ENCODE data around the gene TUBB3.

DNA sequence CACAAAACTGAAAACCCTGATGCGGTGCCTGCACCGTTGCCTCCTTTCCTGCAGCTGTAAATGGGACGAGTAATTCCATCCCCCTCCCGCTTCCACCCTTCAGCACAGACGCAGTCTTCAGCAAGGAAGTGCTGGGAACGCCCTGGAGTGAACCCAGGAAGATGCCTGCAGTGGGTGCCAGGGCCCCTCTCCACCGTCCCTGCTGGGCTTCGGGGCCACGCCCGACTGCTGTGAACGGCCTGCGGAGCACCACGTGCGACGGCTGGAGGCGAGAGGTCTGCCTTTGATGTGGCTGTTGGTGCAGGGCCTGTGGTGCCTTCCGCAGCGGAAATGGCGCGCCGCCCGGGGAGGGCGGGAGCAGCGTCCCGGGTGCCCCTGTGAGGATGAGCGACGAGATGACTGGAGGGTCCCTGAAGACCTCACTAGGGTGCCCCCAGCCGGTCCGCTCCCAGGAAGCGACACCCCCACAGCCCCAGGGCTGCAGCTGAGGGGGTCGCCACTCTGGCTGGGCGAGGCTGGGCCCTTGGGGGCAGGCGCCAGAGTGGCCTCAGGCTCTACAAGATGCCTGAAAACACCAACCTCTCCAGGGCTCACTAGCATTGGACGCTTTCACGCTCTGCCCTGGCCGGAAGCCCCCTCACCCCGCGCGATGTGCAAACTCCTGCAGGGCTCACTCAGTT is 5.2 kb upstream of the TUBB3 start:
- TF ChIP-seq JUNB (CRISPR knock-in tag; conservative IDR thresholded peaks at IDR 0.05) (no peak), MTA3 (IDR thresholded peaks at IDR 0.05; ENCODE audit: borderline replicate concordance) (peak; percentile 57; the same call in 1 of the 2 replicates), TFAP4 (CRISPR knock-in tag; IDR thresholded peaks at IDR 0.05; ENCODE audit: borderline replicate concordance) (peak; percentile 57; the same call in 1 of the 2 replicates), SMARCA5 (IDR thresholded peaks at IDR 0.05) (no peak), EP300 (IDR thresholded peaks at IDR 0.05; ENCODE audit: low read length) (no peak)
- TF ChIP-seq, protein P1, sequence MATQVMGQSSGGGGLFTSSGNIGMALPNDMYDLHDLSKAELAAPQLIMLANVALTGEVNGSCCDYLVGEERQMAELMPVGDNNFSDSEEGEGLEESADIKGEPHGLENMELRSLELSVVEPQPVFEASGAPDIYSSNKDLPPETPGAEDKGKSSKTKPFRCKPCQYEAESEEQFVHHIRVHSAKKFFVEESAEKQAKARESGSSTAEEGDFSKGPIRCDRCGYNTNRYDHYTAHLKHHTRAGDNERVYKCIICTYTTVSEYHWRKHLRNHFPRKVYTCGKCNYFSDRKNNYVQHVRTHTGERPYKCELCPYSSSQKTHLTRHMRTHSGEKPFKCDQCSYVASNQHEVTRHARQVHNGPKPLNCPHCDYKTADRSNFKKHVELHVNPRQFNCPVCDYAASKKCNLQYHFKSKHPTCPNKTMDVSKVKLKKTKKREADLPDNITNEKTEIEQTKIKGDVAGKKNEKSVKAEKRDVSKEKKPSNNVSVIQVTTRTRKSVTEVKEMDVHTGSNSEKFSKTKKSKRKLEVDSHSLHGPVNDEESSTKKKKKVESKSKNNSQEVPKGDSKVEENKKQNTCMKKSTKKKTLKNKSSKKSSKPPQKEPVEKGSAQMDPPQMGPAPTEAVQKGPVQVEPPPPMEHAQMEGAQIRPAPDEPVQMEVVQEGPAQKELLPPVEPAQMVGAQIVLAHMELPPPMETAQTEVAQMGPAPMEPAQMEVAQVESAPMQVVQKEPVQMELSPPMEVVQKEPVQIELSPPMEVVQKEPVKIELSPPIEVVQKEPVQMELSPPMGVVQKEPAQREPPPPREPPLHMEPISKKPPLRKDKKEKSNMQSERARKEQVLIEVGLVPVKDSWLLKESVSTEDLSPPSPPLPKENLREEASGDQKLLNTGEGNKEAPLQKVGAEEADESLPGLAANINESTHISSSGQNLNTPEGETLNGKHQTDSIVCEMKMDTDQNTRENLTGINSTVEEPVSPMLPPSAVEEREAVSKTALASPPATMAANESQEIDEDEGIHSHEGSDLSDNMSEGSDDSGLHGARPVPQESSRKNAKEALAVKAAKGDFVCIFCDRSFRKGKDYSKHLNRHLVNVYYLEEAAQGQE (IDR thresholded peaks at IDR 0.05; ENCODE audit: borderline replicate concordance), result no peak
- TF ChIP-seq, protein P1 (CRISPR knock-in tag; IDR thresholded peaks at IDR 0.05; ENCODE audit: low read depth), result no peak

Measured in K562 (cell line).